Right renal cortex interstitium (tissue), 3 donors: Measurements from ENCODE around the gene FASTKD2. TPM values are rescaled to one million over a fixed set of nuclear protein-coding genes. Genes with fewer than 3 reads are reported as not detected.

ENCODE experiments used
- DNase-seq, 3 donors: peaks; one replicate each; pipeline ENCODE4 v3.0.0-alpha.2; 2013; ENCODE audit warnings: low read depth in 3 of 3, low spot score in 2 of 3
- polyA plus RNA-seq, 3 donors: library from polyadenylated mRNA; unstranded; fragments of 120-200 nt; gene quantifications; one replicate each; pipeline ENCODE4 v1.2.1, GENCODE V29; 2013; ENCODE audit not compliant: insufficient read length in 3 of 3

FASTKD2 gene
- polyA plus RNA-seq, 3 donors: 41.2 to 45.9 (median 44.9) TPM

DNA sequence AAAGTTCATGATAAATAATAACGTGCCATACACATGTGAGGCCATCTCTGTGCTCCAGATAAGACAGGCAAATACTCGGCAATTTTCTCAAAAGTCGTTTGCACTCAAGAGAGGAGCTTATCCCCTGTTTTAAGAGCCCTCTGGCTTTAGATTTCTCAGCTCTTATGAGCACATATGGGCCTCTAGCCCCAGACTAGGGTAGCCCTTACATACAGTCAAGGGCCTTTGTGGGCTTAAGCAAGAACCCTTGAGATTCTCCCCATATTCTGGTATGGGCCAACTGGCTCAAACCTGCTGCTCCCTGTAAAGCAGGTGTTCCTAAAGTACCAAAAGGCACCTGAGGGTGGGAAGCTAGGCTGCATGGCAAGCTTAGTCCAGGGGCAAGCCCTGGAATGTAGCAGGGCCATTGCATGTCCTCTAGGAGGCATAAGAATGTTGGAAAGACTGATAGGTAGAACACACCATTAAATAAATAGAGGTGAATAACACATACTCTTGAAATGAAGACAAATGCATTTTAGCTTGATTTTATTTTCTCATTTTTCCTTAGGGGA lies 66.1 kb downstream of the FASTKD2 start:
- no peak for DNase-seq

DNA sequence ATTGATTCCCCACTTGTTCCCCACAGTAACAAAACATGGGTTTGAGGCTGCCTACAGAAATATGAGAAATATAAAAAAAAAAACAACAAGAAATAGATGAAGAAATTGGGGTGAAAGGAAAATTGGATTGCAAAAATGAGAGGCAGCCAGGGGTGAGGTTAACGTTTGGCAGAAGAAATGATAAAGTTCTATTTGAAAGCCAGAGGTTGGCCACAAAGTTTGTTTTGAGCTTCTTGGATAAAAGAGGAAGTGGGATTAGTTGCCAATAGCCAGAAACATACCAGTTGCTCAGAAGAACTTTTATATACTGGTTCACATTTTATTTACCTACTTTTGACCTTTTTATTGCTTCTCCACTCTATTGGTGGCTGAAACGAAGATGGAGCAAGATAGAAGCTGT lies 67.5 kb downstream of the FASTKD2 start:
- no peak for DNase-seq

DNA sequence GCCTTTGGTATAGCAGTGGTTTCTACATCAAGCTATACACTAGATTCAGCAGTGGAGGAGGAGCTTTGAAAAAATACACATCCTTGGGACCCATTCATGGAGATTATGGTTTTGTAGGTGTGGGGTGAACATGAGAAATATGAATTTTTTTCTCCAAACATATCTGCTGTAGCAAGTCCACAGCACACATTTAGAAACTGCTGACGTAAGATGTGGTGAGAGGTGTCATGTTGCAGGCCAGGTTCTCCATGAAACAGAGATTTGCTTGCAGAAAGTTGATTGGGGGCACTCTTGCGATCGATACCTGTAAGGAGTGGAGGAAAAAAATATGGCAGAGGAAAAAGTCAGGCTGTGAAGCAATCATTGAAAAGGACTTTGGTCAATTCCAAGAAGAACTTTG lies 67.9 kb downstream of the FASTKD2 start:
- no peak for DNase-seq

DNA sequence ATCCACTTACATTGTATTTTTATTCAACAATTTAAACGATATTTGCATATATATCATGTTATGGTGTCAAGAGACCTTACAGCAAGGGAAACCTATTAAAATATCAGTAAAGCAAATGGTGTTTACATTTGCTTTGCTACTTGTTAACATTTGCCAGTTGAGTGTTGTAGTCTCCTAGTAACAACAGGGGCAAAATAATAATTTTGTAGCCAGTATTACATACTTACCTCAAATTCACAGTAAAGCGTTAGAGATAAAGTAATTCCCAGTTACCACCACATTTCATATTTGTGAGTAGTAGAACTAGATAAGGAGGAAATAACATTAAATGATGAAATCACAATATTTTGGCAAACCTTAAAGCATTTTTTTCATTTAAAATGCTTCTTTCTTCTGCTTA lies 71.3 kb downstream of the FASTKD2 start:
- DNase-seq: no peak

DNA sequence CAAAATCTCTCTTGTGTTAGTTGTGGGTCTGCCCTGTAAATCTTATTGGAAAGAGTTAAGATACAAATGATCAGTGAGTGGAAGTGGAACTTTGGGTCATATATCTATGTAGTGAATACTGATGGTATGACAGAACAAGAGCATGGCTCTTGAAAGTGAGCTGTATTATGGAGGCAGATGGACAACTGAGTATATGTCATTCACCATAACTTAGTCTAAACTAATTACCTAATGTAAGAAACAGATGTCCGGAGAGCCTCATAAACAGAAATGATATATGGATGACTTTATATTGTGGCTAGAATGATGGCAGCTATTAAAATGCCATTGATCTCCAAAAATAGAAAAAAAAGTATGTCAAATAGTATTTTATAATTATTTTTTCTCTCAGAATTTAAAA lies 72.4 kb downstream of the FASTKD2 start:
- no peak for DNase-seq

DNA sequence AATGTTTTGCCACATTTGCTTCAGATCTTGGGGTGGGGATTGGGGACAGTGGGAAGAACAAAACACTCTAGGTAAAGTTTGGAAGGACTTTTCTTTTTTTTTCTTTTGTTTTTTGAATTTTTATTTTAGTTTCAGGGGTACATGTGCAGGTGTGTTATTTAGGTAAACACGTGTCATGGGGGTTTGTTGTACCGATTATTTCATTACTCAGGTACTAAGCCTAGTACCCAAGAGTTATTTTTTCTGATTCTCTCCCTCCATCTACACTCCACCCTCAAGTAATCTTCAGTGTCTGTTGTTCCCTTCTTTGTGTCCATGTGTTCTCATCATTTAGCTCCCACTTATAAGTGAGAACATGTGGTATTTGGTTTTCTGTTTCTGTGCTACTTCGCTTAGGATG lies 73.3 kb downstream of the FASTKD2 start:
- DNase-seq: no peak

DNA sequence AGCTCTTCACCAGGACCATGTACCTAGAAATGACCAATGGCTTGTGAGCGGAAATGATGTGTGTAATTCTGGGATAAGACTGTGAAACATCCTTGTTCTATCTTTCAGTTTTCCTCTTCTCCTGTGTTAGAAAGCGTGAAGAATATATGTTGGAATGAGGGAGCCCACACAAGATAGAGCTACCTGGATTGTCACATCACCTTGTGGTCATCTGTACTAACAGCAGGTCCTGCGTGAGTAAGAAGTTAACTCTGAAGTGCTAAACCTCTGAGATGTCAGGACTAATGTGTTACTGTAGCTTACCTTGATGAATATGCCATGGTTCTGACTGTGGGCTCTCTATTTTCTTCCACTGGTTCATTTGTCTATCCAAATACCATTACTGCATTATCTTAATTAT lies 75.6 kb downstream of the FASTKD2 start:
- no peak for DNase-seq

Other genes with a start within 250 kb of the FASTKD2 start
- not detected for gene FAM237A, start 123.1 kb upstream of the FASTKD2 start, polyA plus RNA-seq
- not detected for gene DYTN, start 47.2 kb upstream of the FASTKD2 start, polyA plus RNA-seq
- 10 to 100 TPM; 14.1 to 17.8 (median 17.0) TPM for gene MDH1B, start 278 bp upstream of the FASTKD2 start, polyA plus RNA-seq
- 1 to 10 TPM; 1.2 to 1.6 (median 1.3) TPM for gene CPO, start 173.9 kb downstream of the FASTKD2 start, polyA plus RNA-seq